Measurements from ENCODE around the gene SMYD3. TPM values are rescaled to one million over a fixed set of nuclear protein-coding genes. Genes with fewer than 3 reads are reported as not detected.

SMYD3 gene
- total and polyA plus RNA-seq, 9 donors: 10.8 to 24.0 (median 13.7) TPM

GRCh38 chr1:246269466-246269865 lies 237.6 kb downstream of the SMYD3 start:
- Histone ChIP-seq H3K4me3 (no peak overlapping the region), H3K9me3 (no peaks in the 10 kb centered on the region), H3K36me3 (no peaks in the 10 kb centered on the region), H3K4me1 (ENCODE audit: insufficient read depth) (no peaks in the 10 kb centered on the region), H3K27ac (no peak overlapping the region), H3K27me3 (no peaks in the 10 kb centered on the region)
- WGBS, 3 donors: 88 to 94% (median 92%) methylated on average over 7 of the region's 7 CpGs
- no peak for DNase-seq
- intact Hi-C loops (cut with DNase I): no loop called here
- TF ChIP-seq EP300 (IDR thresholded peaks at IDR 0.05): no peak
- no peak for TF ChIP-seq POLR2A (IDR thresholded peaks at IDR 0.05)
- no peak for TF ChIP-seq CTCF (IDR thresholded peaks at IDR 0.05)

DNA sequence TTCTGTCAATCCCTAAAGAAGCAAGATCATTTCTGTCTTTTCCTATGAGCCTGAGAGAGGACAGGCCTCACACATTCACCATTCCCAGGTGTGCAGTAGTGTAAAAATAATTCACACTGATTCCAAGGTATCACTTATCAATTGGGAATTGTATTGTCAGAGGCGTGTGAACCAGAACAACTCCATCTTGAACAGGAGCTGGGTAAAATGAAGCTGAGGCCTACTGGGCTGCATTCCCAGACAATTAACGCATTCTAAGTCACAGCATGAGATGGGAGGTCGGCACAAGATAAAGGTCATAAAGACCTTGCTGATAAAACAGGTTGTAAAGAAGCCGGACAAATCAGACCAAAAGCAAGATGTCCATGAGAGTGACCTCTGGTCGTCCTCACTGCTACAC lies 239.2 kb downstream of the SMYD3 start:
- no peaks in the 10 kb centered on the region for H3K36me3 ChIP-seq
- H3K4me1 ChIP-seq (ENCODE audit: insufficient read depth): no peaks in the 10 kb centered on the region
- H3K27me3 ChIP-seq: no peaks in the 10 kb centered on the region
- H3K9me3 ChIP-seq: no peaks in the 10 kb centered on the region
- no peak for TF ChIP-seq CTCF (IDR thresholded peaks at IDR 0.05)
- no peak for TF ChIP-seq POLR2A (IDR thresholded peaks at IDR 0.05)
- TF ChIP-seq EP300 (IDR thresholded peaks at IDR 0.05): no peak
- intact Hi-C loops (cut with DNase I): no loop called here
- no peak for DNase-seq
- 37 to 54% (median 53%) methylated on average over 5 of the region's 5 CpGs for WGBS, 3 donors
- no peak overlapping the region for H3K27ac ChIP-seq
- no peak overlapping the region for H3K4me3 ChIP-seq

DNA sequence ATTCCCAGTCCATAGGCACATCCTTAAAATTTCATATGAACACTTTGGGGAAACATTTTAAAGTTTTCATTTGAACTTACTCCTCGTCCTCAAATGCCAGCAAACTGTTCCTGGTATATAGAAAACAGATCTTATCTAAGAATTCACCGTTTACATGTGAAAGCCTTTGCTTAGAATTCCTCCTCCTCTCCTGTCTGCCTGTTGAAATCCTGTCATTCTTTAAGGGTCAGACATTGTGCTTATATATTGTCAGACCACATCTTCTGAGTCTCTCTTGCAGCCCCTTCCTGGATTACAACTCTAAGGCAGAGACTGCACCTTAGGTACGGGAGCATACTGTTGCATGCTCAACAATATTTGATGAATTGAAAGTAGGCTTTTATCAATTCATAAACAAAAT lies 239.7 kb downstream of the SMYD3 start:
- Histone ChIP-seq H3K36me3 (no peaks in the 10 kb centered on the region), H3K9me3 (no peaks in the 10 kb centered on the region), H3K27ac (no peak overlapping the region), H3K27me3 (no peaks in the 10 kb centered on the region), H3K4me1 (ENCODE audit: insufficient read depth) (no peaks in the 10 kb centered on the region), H3K4me3 (no peak overlapping the region)
- no peak for DNase-seq
- intact Hi-C loops (cut with DNase I): no loop called here
- no peak for TF ChIP-seq POLR2A (IDR thresholded peaks at IDR 0.05)
- no peak for TF ChIP-seq CTCF (IDR thresholded peaks at IDR 0.05)
- no peak for TF ChIP-seq EP300 (IDR thresholded peaks at IDR 0.05)
- WGBS, 3 donors: 71 to 89% (median 73%) methylated on average over 3 of the region's 3 CpGs

GRCh38 chr1:246265481-246265880 lies 241.6 kb downstream of the SMYD3 start:
- Histone ChIP-seq H3K9me3 (no peaks in the 10 kb centered on the region), H3K4me3 (no peak overlapping the region), H3K4me1 (ENCODE audit: insufficient read depth) (no peaks in the 10 kb centered on the region), H3K27me3 (no peaks in the 10 kb centered on the region), H3K36me3 (no peaks in the 10 kb centered on the region), H3K27ac (no peak overlapping the region)
- no peak for TF ChIP-seq CTCF (IDR thresholded peaks at IDR 0.05)
- no peak for TF ChIP-seq POLR2A (IDR thresholded peaks at IDR 0.05)
- TF ChIP-seq EP300 (IDR thresholded peaks at IDR 0.05): no peak
- no peak for DNase-seq
- intact Hi-C loops (cut with DNase I): no loop called here
- WGBS, 3 donors: 86 to 94% (median 92%) methylated on average over 2 of the region's 2 CpGs

- Histone ChIP-seq H3K4me1 (ENCODE audit: insufficient read depth) (no peaks in the 10 kb centered on the region), H3K27ac (no peak overlapping the region), H3K4me3 (no peak overlapping the region), H3K36me3 (no peaks in the 10 kb centered on the region), H3K9me3 (no peaks in the 10 kb centered on the region), H3K27me3 (no peaks in the 10 kb centered on the region)
- intact Hi-C loops (cut with DNase I): no loop called here
- 77 to 90% (median 86%) methylated on average over 6 of the region's 6 CpGs for WGBS, 3 donors
- DNase-seq: no peak
- no peak for TF ChIP-seq CTCF (IDR thresholded peaks at IDR 0.05)
- TF ChIP-seq EP300 (IDR thresholded peaks at IDR 0.05): no peak
- no peak for TF ChIP-seq POLR2A (IDR thresholded peaks at IDR 0.05)
These were observed 244.8 kb downstream of the SMYD3 start for GRCh38 chr1:246262281-246262680.
